Raji (cell line): ENCODE results near the gene UBQLNL.

Experiments used
- POLR2A ChIP-seq: IDR thresholded peaks from 2 replicates; pipeline ENCODE4 v1.6.1; 2011; ENCODE audit warnings: low read depth, low read length, control low read depth; ENCODE audit not compliant: insufficient read depth

UBQLNL gene, protein sequence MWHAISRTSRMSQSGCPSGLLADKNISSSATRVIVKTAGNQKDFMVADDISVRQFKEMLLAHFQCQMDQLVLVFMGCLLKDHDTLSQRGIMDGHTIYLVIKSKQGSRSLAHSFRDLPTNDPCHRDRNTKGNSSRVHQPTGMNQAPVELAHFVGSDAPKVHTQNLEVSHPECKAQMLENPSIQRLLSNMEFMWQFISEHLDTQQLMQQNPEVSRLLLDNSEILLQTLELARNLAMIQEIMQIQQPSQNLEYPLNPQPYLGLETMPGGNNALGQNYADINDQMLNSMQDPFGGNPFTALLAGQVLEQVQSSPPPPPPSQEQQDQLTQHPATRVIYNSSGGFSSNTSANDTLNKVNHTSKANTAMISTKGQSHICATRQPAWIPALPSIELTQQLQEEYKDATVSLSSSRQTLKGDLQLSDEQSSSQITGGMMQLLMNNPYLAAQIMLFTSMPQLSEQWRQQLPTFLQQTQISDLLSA

GRCh38 chr11:5516599-5516998 is at the start of gene UBQLNL:
Gene UBQLNL (minus strand): TSS chr11:5516699. CDS start chr11:5516441, 258 bp downstream.
- no peak for TF ChIP-seq POLR2A

- no peak for TF ChIP-seq POLR2A
These were observed 47.9 kb upstream of the UBQLNL start for GRCh38 chr11:5564259-5565019.

DNA sequence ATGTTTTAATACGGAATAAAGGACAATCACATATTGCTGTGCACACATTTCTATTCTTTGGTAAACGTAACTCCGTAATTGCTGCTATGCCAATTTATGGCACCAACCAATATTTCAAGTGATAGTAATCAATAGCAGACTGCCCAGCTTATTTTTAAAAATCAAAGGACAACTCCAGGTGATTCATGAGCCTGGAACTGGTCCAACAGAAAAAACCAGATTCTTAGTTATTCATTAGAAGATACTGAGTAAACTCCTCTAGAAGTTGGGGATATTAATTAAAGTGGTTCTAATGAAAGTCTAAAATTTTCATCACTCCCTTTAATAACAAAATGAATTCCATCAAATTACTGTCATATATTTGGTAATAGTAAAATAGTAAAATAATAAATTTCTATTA is 41.3 kb upstream of the UBQLNL start:
- no peak for TF ChIP-seq POLR2A

DNA sequence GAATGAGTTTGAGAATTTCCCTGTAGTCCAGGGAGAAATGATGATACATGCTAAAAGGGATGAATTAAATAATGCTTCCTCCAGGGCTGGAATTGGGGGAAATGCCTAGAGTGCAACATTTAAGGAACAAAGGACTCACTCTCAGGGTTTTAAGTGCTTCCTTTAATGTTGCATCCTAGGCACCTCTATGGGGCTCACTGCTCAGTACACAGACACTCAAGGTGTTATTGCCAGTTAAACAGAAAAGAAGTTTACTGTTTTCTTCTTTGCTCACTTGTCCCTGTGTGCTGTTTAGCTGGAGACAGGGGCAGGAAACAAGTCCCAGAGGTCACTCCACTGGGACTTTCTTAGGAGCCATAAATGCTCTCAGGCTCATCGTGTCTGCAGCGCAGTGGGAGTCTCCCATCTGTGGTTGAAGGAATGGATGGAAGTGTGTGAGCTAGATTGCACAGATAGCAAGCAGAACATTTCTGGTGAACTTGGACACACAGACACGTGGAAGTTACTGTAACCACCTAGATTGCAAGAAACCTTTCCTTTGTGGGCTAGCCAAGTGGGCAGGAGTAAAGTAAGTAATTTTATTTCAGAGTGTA is 40.2 kb upstream of the UBQLNL start:
- no peak for TF ChIP-seq POLR2A

DNA sequence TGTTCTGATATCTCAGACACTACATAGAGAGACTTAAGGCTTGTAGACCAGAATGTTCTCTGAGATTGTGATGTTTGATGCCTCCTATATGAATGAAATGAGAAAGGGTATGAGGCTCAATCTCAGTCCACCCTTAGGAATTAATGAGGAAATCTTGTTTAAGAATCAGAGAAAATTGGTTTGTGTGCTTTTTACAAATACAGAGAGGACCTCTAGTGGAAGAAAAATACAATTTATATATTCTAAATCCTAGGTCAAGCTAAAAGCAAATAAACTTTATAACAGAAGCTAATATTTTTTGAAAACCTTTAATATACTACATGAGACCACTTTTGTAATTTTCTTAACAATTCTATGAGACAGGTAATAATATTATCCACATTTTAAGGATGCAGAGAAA is 36.8 kb upstream of the UBQLNL start:
- no peak for TF ChIP-seq POLR2A

DNA sequence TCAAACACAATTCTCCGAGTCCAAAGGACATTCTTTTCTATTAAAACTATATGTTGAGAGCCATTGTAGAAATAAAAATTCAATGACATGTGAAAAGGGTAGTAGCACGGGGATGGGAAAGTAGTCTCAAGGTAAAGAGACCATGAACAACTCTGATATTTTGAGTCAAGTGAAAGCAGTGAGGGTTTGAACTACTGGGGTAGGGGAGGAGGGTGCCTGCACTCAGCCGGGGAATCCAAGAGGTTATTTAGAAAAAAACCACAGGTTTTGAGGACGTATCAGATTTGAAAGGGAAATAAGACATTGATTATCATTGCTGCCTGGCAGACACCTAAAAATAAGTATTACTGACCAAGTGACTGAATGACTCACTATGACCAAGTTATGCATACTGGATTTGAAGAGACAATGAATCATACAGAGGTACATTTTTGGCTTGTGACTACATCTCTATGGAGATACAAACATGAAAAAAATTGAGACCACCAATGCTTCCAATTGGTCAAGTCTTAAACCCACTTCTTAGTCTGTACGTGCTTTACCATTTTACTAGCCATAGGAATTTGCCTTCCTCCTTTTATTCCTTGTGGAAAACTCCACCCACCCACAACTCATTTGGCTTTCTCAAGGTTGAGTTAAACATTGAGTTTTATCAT is 34.1 kb upstream of the UBQLNL start:
- no peak for TF ChIP-seq POLR2A

DNA sequence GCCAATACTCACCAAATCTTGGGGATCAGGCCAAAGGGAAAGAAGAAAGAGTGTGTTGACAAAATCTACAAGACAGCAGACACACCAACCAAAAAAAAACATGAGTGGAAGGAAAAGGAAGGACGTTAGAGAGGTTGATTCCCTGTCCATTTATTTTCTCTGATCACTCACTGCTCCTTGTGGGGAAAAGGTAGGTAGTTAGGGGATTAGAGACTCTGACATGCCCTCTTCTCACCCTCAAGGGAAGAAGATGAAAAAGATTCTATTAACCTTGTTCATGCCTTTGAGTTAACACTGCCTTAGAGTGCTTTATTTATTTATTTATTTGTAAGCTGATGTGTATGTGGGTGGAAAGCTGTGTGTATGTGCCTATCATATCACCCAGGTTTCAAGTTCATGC is 31.9 kb upstream of the UBQLNL start, which contains the start of gene OR52H1:
OR52H1 (minus strand) TSS at position 101 of the 400 bp plus-strand sequence. CDS start 3,035 bp downstream, outside the sequence.
- TF ChIP-seq POLR2A = no peak

- no peak for TF ChIP-seq POLR2A
These were observed 31.5 kb upstream of the UBQLNL start for GRCh38 chr11:5547982-5548381.

DNA sequence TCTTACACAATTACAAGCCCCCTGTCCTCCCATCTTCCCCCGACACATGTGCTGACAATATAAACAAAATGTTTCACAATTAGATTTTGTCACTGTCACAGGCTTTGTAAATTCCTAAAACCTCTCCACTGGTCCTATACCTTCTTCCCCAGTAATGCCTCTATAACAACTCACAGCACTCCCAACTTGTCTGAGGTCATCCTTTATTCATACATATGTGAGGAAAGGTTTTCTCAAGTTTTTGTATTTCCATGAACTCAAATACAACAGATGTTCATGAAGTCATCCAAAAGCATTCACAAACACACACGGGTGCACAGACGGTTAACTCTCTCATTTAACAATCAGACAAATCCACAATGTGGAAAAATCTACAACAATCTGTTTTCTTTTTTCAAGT is 30.0 kb upstream of the UBQLNL start:
- no peak for TF ChIP-seq POLR2A

GRCh38 chr11:5541427-5541826 is 24.9 kb upstream of the UBQLNL start:
- no peak for TF ChIP-seq POLR2A

DNA sequence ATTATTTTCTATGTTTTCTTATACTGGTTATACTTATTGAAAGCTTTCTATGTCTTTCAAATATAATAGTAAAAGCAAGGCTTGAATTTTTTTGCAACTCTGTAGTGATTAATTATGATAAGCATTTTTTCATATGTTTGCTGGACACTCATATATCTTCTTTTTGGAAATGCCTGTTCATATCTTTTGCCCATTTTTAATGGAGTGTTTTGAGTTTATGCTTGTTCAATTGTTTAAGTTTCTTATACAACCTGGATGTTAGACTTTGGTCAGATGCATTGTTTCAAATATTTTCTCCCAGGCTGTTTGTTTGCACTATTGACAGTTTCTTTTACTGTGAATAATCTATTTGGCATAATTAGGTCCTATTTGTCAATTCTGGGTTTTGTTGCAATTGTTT is 20.0 kb upstream of the UBQLNL start:
- no peak for TF ChIP-seq POLR2A

GRCh38 chr11:5534046-5534445 is 17.5 kb upstream of the UBQLNL start:
- no peak for TF ChIP-seq POLR2A

- no peak for TF ChIP-seq POLR2A
These were observed 14.7 kb upstream of the UBQLNL start for GRCh38 chr11:5531053-5531831.

- TF ChIP-seq POLR2A = no peak
These were observed 12.0 kb upstream of the UBQLNL start for GRCh38 chr11:5528495-5528894.
